Measurements from ENCODE around the gene MATCAP1.

The MATCAP1 gene

DNA sequence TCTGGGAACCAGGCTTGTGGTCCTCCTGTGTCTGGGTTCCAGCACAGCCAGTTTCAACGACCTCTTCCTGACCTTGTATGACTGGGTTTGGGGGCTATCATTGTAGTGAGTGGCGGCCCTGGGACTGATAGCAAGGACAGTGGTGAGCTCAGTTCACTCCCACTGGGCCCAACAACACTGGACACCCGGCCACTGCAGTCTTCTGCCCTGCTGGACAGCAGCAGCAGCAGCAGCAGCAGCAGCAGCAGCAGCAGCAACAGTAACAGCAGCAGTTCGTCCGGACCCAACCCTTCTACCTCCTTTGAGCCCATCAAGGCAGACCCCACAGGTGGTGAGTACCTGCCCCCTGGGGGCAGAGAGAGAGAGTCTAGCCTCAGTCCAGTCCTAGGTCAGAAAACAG, 11.9 kb upstream of the MATCAP1 start:
- peaks cover 82% of the 10 kb centered on the region for H3K36me3 ChIP-seq (ENCODE audit: control insufficient read depth, low read length)

DNA sequence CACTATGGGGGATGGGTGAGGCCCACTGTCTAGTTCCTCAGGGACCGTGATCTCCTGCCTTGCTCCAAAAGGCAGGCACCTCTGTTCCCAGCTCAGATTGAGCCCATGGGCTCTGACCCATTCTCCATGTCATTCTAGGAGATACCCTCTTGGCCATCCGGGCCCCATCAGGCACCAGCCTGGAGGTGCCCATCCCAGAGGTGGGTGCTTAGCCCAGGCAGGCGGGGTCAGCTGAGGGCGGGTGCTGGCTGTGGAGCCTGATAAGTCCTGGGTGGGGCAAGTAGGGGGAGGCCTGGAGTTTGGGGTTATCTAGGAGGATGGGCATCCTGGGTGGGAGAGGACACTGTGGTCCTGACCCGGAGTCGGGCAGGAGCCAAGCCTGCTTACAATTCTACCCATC, 10.5 kb upstream of the MATCAP1 start:
- Histone ChIP-seq H3K4me1 (ENCODE audit: control insufficient read depth, low read length) (peaks cover 15% of the 10 kb centered on the region), H3K4me2 (ENCODE audit: low read length) (no peak overlapping the region), H3K36me3 (ENCODE audit: control insufficient read depth, low read length) (peaks cover 70% of the 10 kb centered on the region), H3K27ac (ENCODE audit: low read depth, low read length) (no peak overlapping the region), H3K9me2 (replicated peaks; ENCODE audit: control insufficient read depth, low read length) (no peaks in the 10 kb centered on the region), H3F3A (ENCODE audit: control insufficient read depth, insufficient read depth) (no peaks in the 10 kb centered on the region), H3K27me3 (ENCODE audit: control insufficient read depth, low read length) (no peaks in the 10 kb centered on the region), H3K9me3 (ENCODE audit: control insufficient read depth, insufficient read depth, low read length) (no peaks in the 10 kb centered on the region), H3K79me2 (ENCODE audit: control insufficient read depth, low read length) (peaks cover 38% of the 10 kb centered on the region), H3K4me3 (ENCODE audit: low read length) (no peak overlapping the region), H4K20me1 (ENCODE audit: control insufficient read depth, insufficient read depth, low read depth, low read length) (peaks cover 3% of the 10 kb centered on the region)
- TF ChIP-seq, protein P1, sequence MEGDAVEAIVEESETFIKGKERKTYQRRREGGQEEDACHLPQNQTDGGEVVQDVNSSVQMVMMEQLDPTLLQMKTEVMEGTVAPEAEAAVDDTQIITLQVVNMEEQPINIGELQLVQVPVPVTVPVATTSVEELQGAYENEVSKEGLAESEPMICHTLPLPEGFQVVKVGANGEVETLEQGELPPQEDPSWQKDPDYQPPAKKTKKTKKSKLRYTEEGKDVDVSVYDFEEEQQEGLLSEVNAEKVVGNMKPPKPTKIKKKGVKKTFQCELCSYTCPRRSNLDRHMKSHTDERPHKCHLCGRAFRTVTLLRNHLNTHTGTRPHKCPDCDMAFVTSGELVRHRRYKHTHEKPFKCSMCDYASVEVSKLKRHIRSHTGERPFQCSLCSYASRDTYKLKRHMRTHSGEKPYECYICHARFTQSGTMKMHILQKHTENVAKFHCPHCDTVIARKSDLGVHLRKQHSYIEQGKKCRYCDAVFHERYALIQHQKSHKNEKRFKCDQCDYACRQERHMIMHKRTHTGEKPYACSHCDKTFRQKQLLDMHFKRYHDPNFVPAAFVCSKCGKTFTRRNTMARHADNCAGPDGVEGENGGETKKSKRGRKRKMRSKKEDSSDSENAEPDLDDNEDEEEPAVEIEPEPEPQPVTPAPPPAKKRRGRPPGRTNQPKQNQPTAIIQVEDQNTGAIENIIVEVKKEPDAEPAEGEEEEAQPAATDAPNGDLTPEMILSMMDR (IDR thresholded peaks at IDR 0.05; ENCODE audit: low read depth, low read length, poor library complexity, severe bottlenecking): no peak
- TF ChIP-seq EZH2phosphoT487 (IDR thresholded peaks at IDR 0.05; ENCODE audit: borderline replicate concordance, low read length): no peak

More for the DNA sequence above, 11.9 kb upstream of the MATCAP1 start:
- no peak overlapping the region for H3K27ac ChIP-seq (ENCODE audit: low read depth, low read length)
- peaks cover 3% of the 10 kb centered on the region for H4K20me1 ChIP-seq (ENCODE audit: control insufficient read depth, insufficient read depth, low read depth, low read length)
- H3K9me2 ChIP-seq (replicated peaks; ENCODE audit: control insufficient read depth, low read length): no peaks in the 10 kb centered on the region
- peaks cover 38% of the 10 kb centered on the region for H3K79me2 ChIP-seq (ENCODE audit: control insufficient read depth, low read length)
- H3F3A ChIP-seq (ENCODE audit: control insufficient read depth, insufficient read depth): no peaks in the 10 kb centered on the region
- H3K4me3 ChIP-seq (ENCODE audit: low read length): no peak overlapping the region
- no peak for TF ChIP-seq EZH2phosphoT487 (IDR thresholded peaks at IDR 0.05; ENCODE audit: borderline replicate concordance, low read length)
- no peaks in the 10 kb centered on the region for H3K9me3 ChIP-seq (ENCODE audit: control insufficient read depth, insufficient read depth, low read length)
- no peaks in the 10 kb centered on the region for H3K27me3 ChIP-seq (ENCODE audit: control insufficient read depth, low read length)
- no peak overlapping the region for H3K4me2 ChIP-seq (ENCODE audit: low read length)
- H3K4me1 ChIP-seq (ENCODE audit: control insufficient read depth, low read length): peaks cover 15% of the 10 kb centered on the region

DNA sequence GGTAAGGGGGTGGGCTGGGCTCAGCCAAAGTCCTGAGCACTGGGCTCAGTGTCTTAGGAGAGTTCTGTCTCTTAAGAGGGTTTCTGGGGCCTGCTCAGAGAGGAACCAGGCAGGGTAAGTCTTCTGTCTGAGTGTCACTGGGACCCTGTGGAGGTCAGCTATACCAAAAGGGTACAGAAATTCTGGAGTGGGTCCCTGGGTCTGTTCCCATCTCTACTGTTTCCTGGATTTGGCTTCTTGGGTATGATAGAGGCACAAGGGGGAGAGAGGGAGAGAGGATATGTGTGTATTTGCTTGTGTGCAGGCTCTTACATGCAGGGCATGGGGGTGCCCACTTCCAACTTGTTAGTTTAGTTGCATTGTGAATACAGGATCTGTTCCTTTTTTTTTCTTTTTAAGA, 9.8 kb upstream of the MATCAP1 start:
- Histone ChIP-seq H4K20me1 (ENCODE audit: control insufficient read depth, insufficient read depth, low read depth, low read length) (peaks cover 3% of the 10 kb centered on the region), H3K36me3 (ENCODE audit: control insufficient read depth, low read length) (peaks cover 64% of the 10 kb centered on the region), H3F3A (ENCODE audit: control insufficient read depth, insufficient read depth) (no peaks in the 10 kb centered on the region), H3K9me3 (ENCODE audit: control insufficient read depth, insufficient read depth, low read length) (no peaks in the 10 kb centered on the region), H3K27me3 (ENCODE audit: control insufficient read depth, low read length) (no peaks in the 10 kb centered on the region), H3K79me2 (ENCODE audit: control insufficient read depth, low read length) (peaks cover 38% of the 10 kb centered on the region), H3K27ac (ENCODE audit: low read depth, low read length) (no peak overlapping the region), H3K4me3 (ENCODE audit: low read length) (peak overlapping the region; percentile 95), H3K4me2 (ENCODE audit: low read length) (peak overlapping the region; percentile 89), H3K4me1 (ENCODE audit: control insufficient read depth, low read length) (peaks cover 15% of the 10 kb centered on the region), H3K9me2 (replicated peaks; ENCODE audit: control insufficient read depth, low read length) (no peaks in the 10 kb centered on the region)
- TF ChIP-seq, protein P1 (IDR thresholded peaks at IDR 0.05; ENCODE audit: low read depth, low read length, poor library complexity, severe bottlenecking): no peak
- TF ChIP-seq EZH2phosphoT487 (IDR thresholded peaks at IDR 0.05; ENCODE audit: borderline replicate concordance, low read length): no peak

DNA sequence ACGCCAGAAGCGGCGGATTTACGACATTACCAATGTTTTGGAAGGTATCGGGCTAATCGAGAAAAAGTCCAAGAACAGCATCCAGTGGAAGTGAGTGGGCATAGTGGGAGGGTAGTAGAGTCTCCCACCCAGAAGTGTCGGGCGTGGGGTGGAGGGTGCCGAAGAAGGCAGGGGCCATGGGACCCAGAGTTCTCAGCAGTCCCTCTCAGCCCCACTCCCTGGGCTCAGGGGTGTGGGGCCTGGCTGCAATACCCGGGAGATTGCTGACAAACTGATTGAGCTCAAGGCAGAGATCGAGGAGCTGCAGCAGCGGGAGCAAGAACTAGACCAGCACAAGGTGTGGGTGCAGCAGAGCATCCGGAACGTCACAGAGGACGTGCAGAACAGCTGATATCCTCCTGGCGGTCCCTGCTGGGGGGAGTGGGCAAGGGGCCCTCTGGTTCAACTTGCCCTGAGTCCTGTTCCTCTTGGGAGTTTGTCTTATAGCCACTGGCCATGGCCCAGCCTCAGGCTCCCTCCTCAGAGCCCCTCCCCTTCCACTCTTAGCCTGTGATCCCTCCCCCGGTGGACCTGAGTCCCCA, 9.1 kb upstream of the MATCAP1 start:
- peak overlapping the region; percentile 89 for H3K4me2 ChIP-seq (ENCODE audit: low read length)
- peaks cover 15% of the 10 kb centered on the region for H3K4me1 ChIP-seq (ENCODE audit: control insufficient read depth, low read length)
- H3F3A ChIP-seq (ENCODE audit: control insufficient read depth, insufficient read depth): no peaks in the 10 kb centered on the region
- H3K36me3 ChIP-seq (ENCODE audit: control insufficient read depth, low read length): peaks cover 58% of the 10 kb centered on the region
- peaks cover 38% of the 10 kb centered on the region for H3K79me2 ChIP-seq (ENCODE audit: control insufficient read depth, low read length)
- no peaks in the 10 kb centered on the region for H3K9me3 ChIP-seq (ENCODE audit: control insufficient read depth, insufficient read depth, low read length)
- TF ChIP-seq, protein P1 (IDR thresholded peaks at IDR 0.05; ENCODE audit: low read depth, low read length, poor library complexity, severe bottlenecking): no peak
- no peak for TF ChIP-seq EZH2phosphoT487 (IDR thresholded peaks at IDR 0.05; ENCODE audit: borderline replicate concordance, low read length)
- peaks cover 3% of the 10 kb centered on the region for H4K20me1 ChIP-seq (ENCODE audit: control insufficient read depth, insufficient read depth, low read depth, low read length)
- H3K27me3 ChIP-seq (ENCODE audit: control insufficient read depth, low read length): no peaks in the 10 kb centered on the region
- H3K27ac ChIP-seq (ENCODE audit: low read depth, low read length): peak overlapping the region; percentile 44
- no peaks in the 10 kb centered on the region for H3K9me2 ChIP-seq (replicated peaks; ENCODE audit: control insufficient read depth, low read length)
- peak overlapping the region; percentile 95 for H3K4me3 ChIP-seq (ENCODE audit: low read length)
